ENCODE measurements around the gene VSTM2L. TPM values are rescaled to one million over a fixed set of nuclear protein-coding genes. Genes with fewer than 3 reads are reported as not detected.

The VSTM2L gene
- total and polyA plus RNA-seq, 7 donors: 0.05 to 2.8 (median 0.84) TPM

- H3K36me3 ChIP-seq (ENCODE audit: insufficient read depth in 1 of 2, low read depth in 1 of 2): no peaks in the 10 kb centered on the region
- H3K4me1 ChIP-seq: no peaks in the 10 kb centered on the region
- no peaks in the 10 kb centered on the region for H3K9me3 ChIP-seq
- no peak overlapping the region for H3K4me3 ChIP-seq
- H3K27me3 ChIP-seq (ENCODE audit: insufficient read depth in 3 of 3, low read length in 2 of 3): peaks cover 0 to under 1% (median 0%) of the 10 kb centered on the region in 3 donors
- H3K27ac ChIP-seq: no peak overlapping the region
- ATAC-seq: no peak
- 62 to 68% (median 66%) methylated on average over 9 of the region's 9 CpGs for WGBS, 3 donors
- no peak for DNase-seq
- intact Hi-C loops (cut with DNase I): loop anchor here in 1 of 2 donors (10.0 kb wide), 1 partner anchor 273 kb away; the partner anchor contains the start of gene TGM2
- TF ChIP-seq, protein P1, sequence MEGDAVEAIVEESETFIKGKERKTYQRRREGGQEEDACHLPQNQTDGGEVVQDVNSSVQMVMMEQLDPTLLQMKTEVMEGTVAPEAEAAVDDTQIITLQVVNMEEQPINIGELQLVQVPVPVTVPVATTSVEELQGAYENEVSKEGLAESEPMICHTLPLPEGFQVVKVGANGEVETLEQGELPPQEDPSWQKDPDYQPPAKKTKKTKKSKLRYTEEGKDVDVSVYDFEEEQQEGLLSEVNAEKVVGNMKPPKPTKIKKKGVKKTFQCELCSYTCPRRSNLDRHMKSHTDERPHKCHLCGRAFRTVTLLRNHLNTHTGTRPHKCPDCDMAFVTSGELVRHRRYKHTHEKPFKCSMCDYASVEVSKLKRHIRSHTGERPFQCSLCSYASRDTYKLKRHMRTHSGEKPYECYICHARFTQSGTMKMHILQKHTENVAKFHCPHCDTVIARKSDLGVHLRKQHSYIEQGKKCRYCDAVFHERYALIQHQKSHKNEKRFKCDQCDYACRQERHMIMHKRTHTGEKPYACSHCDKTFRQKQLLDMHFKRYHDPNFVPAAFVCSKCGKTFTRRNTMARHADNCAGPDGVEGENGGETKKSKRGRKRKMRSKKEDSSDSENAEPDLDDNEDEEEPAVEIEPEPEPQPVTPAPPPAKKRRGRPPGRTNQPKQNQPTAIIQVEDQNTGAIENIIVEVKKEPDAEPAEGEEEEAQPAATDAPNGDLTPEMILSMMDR (IDR thresholded peaks at IDR 0.05): no peak
Observed at GRCh38 chr20:37892001-37892400, 10.9 kb upstream of the VSTM2L start.

GRCh38 chr20:37893566-37894241 lies 9.2 kb upstream of the VSTM2L start:
- ATAC-seq (no peak), DNase-seq (no peak)
- Histone ChIP-seq H3K4me1 (peaks cover 2% of the 10 kb centered on the region), H3K27ac (no peak overlapping the region), H3K9me3 (no peaks in the 10 kb centered on the region), H3K27me3 (ENCODE audit: insufficient read depth in 3 of 3, low read length in 2 of 3) (peaks cover 0 to 3% (median 0%) of the 10 kb centered on the region in 3 donors), H3K4me3 (no peak overlapping the region), H3K36me3 (ENCODE audit: insufficient read depth in 1 of 2, low read depth in 1 of 2) (no peaks in the 10 kb centered on the region)
- intact Hi-C loops (cut with DNase I): loop anchor here in 1 of 2 donors (10.0 kb wide), 1 partner anchor 271 kb away; the partner anchor contains the start of gene TGM2
- TF ChIP-seq, protein P1 (IDR thresholded peaks at IDR 0.05): no peak
- 81 to 86% (median 85%) methylated on average over 5 of the region's 5 CpGs for WGBS, 3 donors

DNA sequence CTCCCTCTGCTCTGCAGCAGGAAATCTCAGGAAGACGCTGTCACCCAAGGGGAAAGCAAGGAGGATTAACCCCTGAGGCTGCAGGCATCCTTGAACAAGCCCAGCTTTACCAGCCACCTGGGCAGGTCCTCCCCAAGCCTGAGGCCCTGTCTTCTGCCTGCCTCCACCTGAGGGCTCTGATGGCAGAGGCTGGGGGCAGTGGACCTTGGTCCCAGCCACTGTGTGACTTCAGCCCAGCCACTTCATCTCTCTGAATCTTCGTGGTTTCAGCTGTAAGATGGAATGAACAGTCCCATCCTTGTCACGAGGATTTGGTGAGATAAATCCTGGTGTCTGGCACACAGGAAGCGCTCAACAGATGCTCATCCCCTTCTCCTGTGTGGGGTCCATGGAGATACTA lies 8.5 kb upstream of the VSTM2L start:
- TF ChIP-seq, protein P1 (IDR thresholded peaks at IDR 0.05): no peak
- WGBS, 3 donors: 80 to 88% (median 84%) methylated on average over 4 of the region's 4 CpGs
- intact Hi-C loops (cut with DNase I): loop anchor here in 1 of 2 donors (10.0 kb wide), 1 partner anchor 270 kb away; the partner anchor contains the start of gene TGM2
- Histone ChIP-seq H3K9me3 (no peaks in the 10 kb centered on the region), H3K27me3 (ENCODE audit: insufficient read depth in 3 of 3, low read length in 2 of 3) (peaks cover 0 to 3% (median 0%) of the 10 kb centered on the region in 3 donors), H3K4me1 (peaks cover 6% of the 10 kb centered on the region), H3K36me3 (ENCODE audit: insufficient read depth in 1 of 2, low read depth in 1 of 2) (no peaks in the 10 kb centered on the region), H3K4me3 (no peak overlapping the region), H3K27ac (no peak overlapping the region)
- no peak for ATAC-seq
- no peak for DNase-seq

DNA sequence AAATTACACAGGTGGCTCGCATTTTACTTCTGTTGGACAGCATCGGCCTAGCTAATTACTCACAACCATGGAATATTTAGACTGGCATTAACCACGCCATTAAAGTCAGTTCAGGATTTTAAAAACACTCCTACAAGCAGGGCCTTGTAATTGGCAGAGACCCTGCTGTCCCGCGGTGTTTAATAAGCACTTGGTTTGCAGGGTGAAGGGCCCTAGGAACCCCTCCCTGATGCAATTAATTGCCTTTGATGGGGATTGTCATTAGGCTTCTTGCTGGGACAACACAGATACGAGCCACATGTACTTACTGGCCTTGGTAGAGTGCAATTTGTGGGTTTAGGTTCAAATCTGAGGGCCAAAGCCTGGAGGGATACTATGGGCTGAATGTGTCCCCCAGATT lies 7.8 kb upstream of the VSTM2L start:
- H3K4me1 ChIP-seq: peaks cover 6% of the 10 kb centered on the region
- TF ChIP-seq, protein P1 (IDR thresholded peaks at IDR 0.05): no peak
- DNase-seq (no peak), ATAC-seq (no peak)
- H3K4me3 ChIP-seq: no peak overlapping the region
- no peaks in the 10 kb centered on the region for H3K9me3 ChIP-seq
- H3K36me3 ChIP-seq (ENCODE audit: insufficient read depth in 1 of 2, low read depth in 1 of 2): no peaks in the 10 kb centered on the region
- intact Hi-C loops (cut with DNase I): loop anchor here in 1 of 2 donors (5.0 to 10.0 kb wide), 2 partner anchors 138 to 270 kb away; partner anchors contain the start of gene TGM2
- WGBS, 3 donors: 84 to 90% (median 88%) methylated on average over 6 of the region's 6 CpGs
- peaks cover 0 to 4% (median 0%) of the 10 kb centered on the region in 3 donors for H3K27me3 ChIP-seq (ENCODE audit: insufficient read depth in 3 of 3, low read length in 2 of 3)
- H3K27ac ChIP-seq: no peak overlapping the region
